Measurements from ENCODE around the gene SPDYE3. TPM values are rescaled to one million over a fixed set of nuclear protein-coding genes. Genes with fewer than 3 reads are reported as not detected.

Gene SPDYE3
- total RNA-seq, 8 experiments from 2014 or later, result 1.9 to 7.9 (median 4.1) TPM

Other genes starting within 250 kb of the SPDYE3 start
- gene ZNF3, start 226.0 kb upstream of the SPDYE3 start, total RNA-seq, result 10 to 100 TPM; 32.4 to 63.8 (median 49.4) TPM
- gene COPS6, start 218.7 kb upstream of the SPDYE3 start, total RNA-seq, result 100 to 1,000 TPM in 2 of 8 experiments, 10 to 100 TPM in 6; 36.8 to 128 (median 72.2) TPM
- 100 to 1,000 TPM in 3 of 8 experiments, 10 to 100 TPM in 5; 15.0 to 262 (median 73.9) TPM for gene MCM7, start 206.3 kb upstream of the SPDYE3 start, total RNA-seq
- gene AP4M1, start 206.1 kb upstream of the SPDYE3 start, total RNA-seq, result 10 to 100 TPM in 7 of 8 experiments, 1 to 10 TPM in 1; 9.5 to 21.1 (median 16.3) TPM
- 10 to 100 TPM; 18.0 to 49.1 (median 33.5) TPM for gene TAF6, start 188.3 kb upstream of the SPDYE3 start, total RNA-seq
- gene CNPY4, start 188.1 kb upstream of the SPDYE3 start, total RNA-seq, result 10 to 100 TPM; 11.3 to 46.0 (median 16.2) TPM
- gene MBLAC1, start 180.7 kb upstream of the SPDYE3 start, total RNA-seq, result 1 to 10 TPM; 1.7 to 5.1 (median 4.1) TPM
- gene LAMTOR4, start 158.8 kb upstream of the SPDYE3 start, total RNA-seq, result 100 to 1,000 TPM in 5 of 8 experiments, 10 to 100 TPM in 3; 74.0 to 145 (median 111) TPM
- gene TRAPPC14, start 149.0 kb upstream of the SPDYE3 start, total RNA-seq, result 10 to 100 TPM in 7 of 8 experiments, 1 to 10 TPM in 1; 9.5 to 24.7 (median 17.9) TPM
- gene GAL3ST4, start 139.1 kb upstream of the SPDYE3 start, total RNA-seq, result 1 to 10 TPM; 1.6 to 5.0 (median 2.7) TPM
- gene GPC2, start 130.3 kb upstream of the SPDYE3 start, total RNA-seq, result 100 to 1,000 TPM in 3 of 8 experiments, 10 to 100 TPM in 2, 1 to 10 TPM in 2, under 1 TPM in 1; 0.92 to 103 (median 54.7) TPM
- 10 to 100 TPM in 2 of 8 experiments, 1 to 10 TPM in 6; 2.1 to 18.0 (median 7.5) TPM for gene STAG3, start 129.8 kb upstream of the SPDYE3 start, total RNA-seq
- gene PVRIG, start 87.8 kb upstream of the SPDYE3 start, total RNA-seq, result 10 to 100 TPM in 1 of 8 experiments, 1 to 10 TPM in 4, under 1 TPM in 1, not detected in 2; 0.98 to 10.7 (median 2.5) TPM
- gene PILRB, start 50.4 kb downstream of the SPDYE3 start, total RNA-seq, result 100 to 1,000 TPM in 1 of 8 experiments, 10 to 100 TPM in 7; 10.6 to 107 (median 19.6) TPM
- gene PILRA, start 65.8 kb downstream of the SPDYE3 start, total RNA-seq, result 1 to 10 TPM in 7 of 8 experiments, under 1 TPM in 1; 0.88 to 9.4 (median 3.0) TPM
- 10 to 100 TPM in 1 of 8 experiments, 1 to 10 TPM in 7; 2.2 to 12.3 (median 3.5) TPM for gene ZCWPW1, start 121.0 kb downstream of the SPDYE3 start, total RNA-seq
- gene MEPCE, start 122.1 kb downstream of the SPDYE3 start, total RNA-seq, result 10 to 100 TPM; 11.5 to 54.3 (median 29.1) TPM
- gene PPP1R35, start 128.8 kb downstream of the SPDYE3 start, total RNA-seq, result 10 to 100 TPM; 11.5 to 38.3 (median 20.2) TPM
- gene SPACDR, start 156.6 kb downstream of the SPDYE3 start, total RNA-seq, result 1 to 10 TPM in 2 of 8 experiments, under 1 TPM in 5, not detected in 1; 0.38 to 2.7 (median 0.81) TPM
- 10 to 100 TPM in 7 of 8 experiments, 1 to 10 TPM in 1; 9.9 to 44.4 (median 22.0) TPM for gene TSC22D4, start 171.5 kb downstream of the SPDYE3 start, total RNA-seq
- 10 to 100 TPM in 5 of 8 experiments, 1 to 10 TPM in 1, under 1 TPM in 2; 0.81 to 30.0 (median 14.4) TPM for gene NYAP1, start 176.2 kb downstream of the SPDYE3 start, total RNA-seq
- 10 to 100 TPM in 4 of 8 experiments, 1 to 10 TPM in 4; 2.7 to 22.3 (median 7.5) TPM for gene AGFG2, start 231.5 kb downstream of the SPDYE3 start, total RNA-seq